Panc1 (cell line): ENCODE data around the gene DCAF8L2.

ENCODE experiments used
- CTCF ChIP-seq: fragments of 450-650 bp; IDR thresholded peaks from 2 replicates; pipeline ENCODE4 v1.5.1; 2017; ENCODE audit warnings: mild to moderate bottlenecking
- TCF7L2 ChIP-seq: IDR thresholded peaks from 2 replicates; pipeline ENCODE4 v1.6.1; 2011; ENCODE audit warnings: mild to moderate bottlenecking, low read depth, low read length, inconsistent platforms

GRCh38 chrX:27565992-27566391 lies 24.2 kb upstream of the DCAF8L2 start:
- TF ChIP-seq CTCF (no peak), TCF7L2 (no peak)
